ENCODE results near the gene EPHB2. TPM values are rescaled to one million over a fixed set of nuclear protein-coding genes. Genes with fewer than 3 reads are reported as not detected.

EPHB2 gene
- total RNA-seq, 4 donors from 2014 or later: 0.32 to 4.0 (median 1.7) TPM

DNA sequence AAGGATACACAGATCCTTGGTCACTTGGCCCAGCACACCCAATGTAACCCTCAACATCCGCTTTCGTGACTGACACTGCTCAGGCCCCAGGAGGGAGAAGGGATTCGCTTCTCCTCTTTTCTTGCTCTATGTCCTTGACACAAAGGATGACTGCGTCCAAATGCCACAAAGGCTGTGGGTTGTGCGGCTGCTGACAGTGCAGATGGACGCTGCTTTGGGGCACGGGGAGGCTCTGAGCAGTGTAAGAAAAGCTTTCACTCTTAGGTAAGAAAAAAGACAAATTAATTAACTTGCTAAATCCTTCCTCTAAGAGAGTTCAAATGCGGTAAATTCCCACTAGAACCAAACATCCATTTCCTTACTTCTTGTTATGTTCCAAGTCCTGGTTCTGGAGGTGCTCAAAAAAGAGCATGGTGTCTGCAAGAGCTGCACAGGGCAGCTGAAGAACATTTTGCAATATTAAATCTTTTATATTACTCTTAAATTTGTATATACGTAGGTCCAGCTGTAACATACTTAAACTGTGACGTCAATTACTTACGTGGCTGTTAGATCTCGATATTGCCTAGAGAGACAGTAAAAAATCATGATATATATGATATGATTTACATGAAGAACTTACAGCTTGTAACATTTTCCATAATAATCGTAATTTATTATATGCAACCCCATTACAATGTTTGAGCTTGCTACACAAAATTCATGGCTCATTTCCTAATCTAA lies 19.4 kb upstream of the EPHB2 start:
- H3K27ac ChIP-seq: no peak overlapping the region
- H3K4me1 ChIP-seq: no peaks in the 10 kb centered on the region
- 76% methylated on average over 13 of the region's 13 CpGs for WGBS
- H3K36me3 ChIP-seq: no peaks in the 10 kb centered on the region
- H3K27me3 ChIP-seq: peaks cover 3% of the 10 kb centered on the region
- no peaks in the 10 kb centered on the region for H3K9me3 ChIP-seq
- DNase-seq (ENCODE audit: low spot score in 2 of 2): no peak
- TF ChIP-seq, protein P1, sequence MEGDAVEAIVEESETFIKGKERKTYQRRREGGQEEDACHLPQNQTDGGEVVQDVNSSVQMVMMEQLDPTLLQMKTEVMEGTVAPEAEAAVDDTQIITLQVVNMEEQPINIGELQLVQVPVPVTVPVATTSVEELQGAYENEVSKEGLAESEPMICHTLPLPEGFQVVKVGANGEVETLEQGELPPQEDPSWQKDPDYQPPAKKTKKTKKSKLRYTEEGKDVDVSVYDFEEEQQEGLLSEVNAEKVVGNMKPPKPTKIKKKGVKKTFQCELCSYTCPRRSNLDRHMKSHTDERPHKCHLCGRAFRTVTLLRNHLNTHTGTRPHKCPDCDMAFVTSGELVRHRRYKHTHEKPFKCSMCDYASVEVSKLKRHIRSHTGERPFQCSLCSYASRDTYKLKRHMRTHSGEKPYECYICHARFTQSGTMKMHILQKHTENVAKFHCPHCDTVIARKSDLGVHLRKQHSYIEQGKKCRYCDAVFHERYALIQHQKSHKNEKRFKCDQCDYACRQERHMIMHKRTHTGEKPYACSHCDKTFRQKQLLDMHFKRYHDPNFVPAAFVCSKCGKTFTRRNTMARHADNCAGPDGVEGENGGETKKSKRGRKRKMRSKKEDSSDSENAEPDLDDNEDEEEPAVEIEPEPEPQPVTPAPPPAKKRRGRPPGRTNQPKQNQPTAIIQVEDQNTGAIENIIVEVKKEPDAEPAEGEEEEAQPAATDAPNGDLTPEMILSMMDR (IDR thresholded peaks at IDR 0.05): no peak
- TF ChIP-seq POLR2AphosphoS5 (IDR thresholded peaks at IDR 0.05): no peak
- no peak for TF ChIP-seq POLR2A (IDR thresholded peaks at IDR 0.05)
- TF ChIP-seq EP300 (IDR thresholded peaks at IDR 0.05): no peak
- no peak overlapping the region for H3K4me3 ChIP-seq

DNA sequence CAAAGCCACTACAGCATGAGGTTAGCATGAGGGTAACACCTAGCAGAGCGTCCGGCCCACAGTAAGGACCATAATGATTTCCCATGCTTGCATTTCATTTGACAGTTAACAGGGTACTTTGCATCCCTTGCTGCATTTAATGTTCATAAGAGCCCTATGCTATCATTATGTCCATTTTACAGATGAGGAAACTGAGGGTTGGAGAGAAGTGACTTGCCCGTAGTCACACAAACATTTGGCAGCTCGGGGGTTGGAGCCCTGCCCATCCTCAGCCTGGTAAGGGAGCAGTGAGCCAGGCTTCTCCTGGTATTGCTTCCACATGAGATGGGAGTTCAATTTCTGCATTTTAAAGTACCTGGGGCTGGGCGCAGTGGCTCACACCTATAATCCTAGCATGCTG lies 16.5 kb upstream of the EPHB2 start:
- no peak overlapping the region for H3K27ac ChIP-seq
- WGBS: 73% methylated on average over 5 of the region's 5 CpGs
- no peaks in the 10 kb centered on the region for H3K4me1 ChIP-seq
- no peak overlapping the region for H3K4me3 ChIP-seq
- no peak for DNase-seq (ENCODE audit: low spot score in 2 of 2)
- H3K9me3 ChIP-seq: no peaks in the 10 kb centered on the region
- no peaks in the 10 kb centered on the region for H3K27me3 ChIP-seq
- H3K36me3 ChIP-seq: no peaks in the 10 kb centered on the region
- TF ChIP-seq, protein P1 (IDR thresholded peaks at IDR 0.05): no peak
- TF ChIP-seq POLR2AphosphoS5 (IDR thresholded peaks at IDR 0.05): no peak
- no peak for TF ChIP-seq EP300 (IDR thresholded peaks at IDR 0.05)
- no peak for TF ChIP-seq POLR2A (IDR thresholded peaks at IDR 0.05)

DNA sequence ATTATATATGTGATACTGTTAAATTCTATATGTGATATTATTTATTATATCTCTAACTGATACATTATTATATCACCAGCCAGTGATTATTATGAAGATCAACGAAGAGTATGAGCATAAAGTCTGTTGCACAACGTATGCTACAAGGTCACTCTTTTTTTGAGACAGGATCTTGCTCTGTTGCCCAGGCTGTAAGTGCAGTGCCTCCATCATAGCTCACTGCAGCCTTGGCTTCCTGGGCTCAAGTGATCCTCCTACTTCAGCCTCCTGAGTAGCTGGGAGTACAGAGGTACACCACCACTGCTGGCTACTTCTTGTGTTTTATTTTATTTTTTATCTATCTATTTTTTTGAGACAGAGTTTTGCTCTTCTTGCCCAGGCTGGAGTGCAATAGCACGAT lies 14.0 kb upstream of the EPHB2 start:
- Histone ChIP-seq H3K27ac (no peak overlapping the region), H3K27me3 (no peaks in the 10 kb centered on the region), H3K36me3 (no peaks in the 10 kb centered on the region), H3K9me3 (no peaks in the 10 kb centered on the region), H3K4me3 (no peak overlapping the region), H3K4me1 (no peaks in the 10 kb centered on the region)
- 85% methylated on average over 3 of the region's 3 CpGs for WGBS
- TF ChIP-seq POLR2AphosphoS5 (IDR thresholded peaks at IDR 0.05): no peak
- TF ChIP-seq POLR2A (IDR thresholded peaks at IDR 0.05): no peak
- TF ChIP-seq, protein P1 (IDR thresholded peaks at IDR 0.05): no peak
- TF ChIP-seq EP300 (IDR thresholded peaks at IDR 0.05): no peak
- DNase-seq (ENCODE audit: low spot score in 2 of 2): no peak

DNA sequence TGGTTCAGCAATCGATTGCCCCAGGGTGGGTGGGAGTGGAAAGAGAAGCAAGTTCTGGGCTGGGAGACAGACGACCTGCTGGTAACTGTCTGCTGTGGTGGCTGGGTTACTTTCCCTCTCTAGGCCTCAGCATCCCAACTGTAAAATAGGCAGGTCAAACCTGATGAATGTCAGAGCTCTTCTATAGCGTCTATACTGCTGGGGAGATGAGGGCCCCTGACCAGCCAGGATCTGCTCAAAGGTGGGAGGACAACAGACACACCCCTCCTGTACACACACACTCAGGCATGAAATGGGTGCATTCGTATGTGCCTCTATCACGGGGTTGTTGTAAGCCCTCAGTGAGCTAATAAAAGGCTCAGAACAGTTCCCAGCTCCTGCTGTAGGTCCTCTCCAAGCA lies 12.7 kb upstream of the EPHB2 start:
- no peak overlapping the region for H3K4me3 ChIP-seq
- H3K4me1 ChIP-seq: no peaks in the 10 kb centered on the region
- TF ChIP-seq POLR2A (IDR thresholded peaks at IDR 0.05): no peak
- TF ChIP-seq EP300 (IDR thresholded peaks at IDR 0.05): no peak
- TF ChIP-seq, protein P1 (IDR thresholded peaks at IDR 0.05): no peak
- no peak for TF ChIP-seq POLR2AphosphoS5 (IDR thresholded peaks at IDR 0.05)
- no peaks in the 10 kb centered on the region for H3K36me3 ChIP-seq
- H3K27me3 ChIP-seq: no peaks in the 10 kb centered on the region
- H3K27ac ChIP-seq: no peak overlapping the region
- H3K9me3 ChIP-seq: no peaks in the 10 kb centered on the region
- DNase-seq (ENCODE audit: low spot score in 2 of 2): no peak
- WGBS: 71% methylated on average over 5 of the region's 5 CpGs

DNA sequence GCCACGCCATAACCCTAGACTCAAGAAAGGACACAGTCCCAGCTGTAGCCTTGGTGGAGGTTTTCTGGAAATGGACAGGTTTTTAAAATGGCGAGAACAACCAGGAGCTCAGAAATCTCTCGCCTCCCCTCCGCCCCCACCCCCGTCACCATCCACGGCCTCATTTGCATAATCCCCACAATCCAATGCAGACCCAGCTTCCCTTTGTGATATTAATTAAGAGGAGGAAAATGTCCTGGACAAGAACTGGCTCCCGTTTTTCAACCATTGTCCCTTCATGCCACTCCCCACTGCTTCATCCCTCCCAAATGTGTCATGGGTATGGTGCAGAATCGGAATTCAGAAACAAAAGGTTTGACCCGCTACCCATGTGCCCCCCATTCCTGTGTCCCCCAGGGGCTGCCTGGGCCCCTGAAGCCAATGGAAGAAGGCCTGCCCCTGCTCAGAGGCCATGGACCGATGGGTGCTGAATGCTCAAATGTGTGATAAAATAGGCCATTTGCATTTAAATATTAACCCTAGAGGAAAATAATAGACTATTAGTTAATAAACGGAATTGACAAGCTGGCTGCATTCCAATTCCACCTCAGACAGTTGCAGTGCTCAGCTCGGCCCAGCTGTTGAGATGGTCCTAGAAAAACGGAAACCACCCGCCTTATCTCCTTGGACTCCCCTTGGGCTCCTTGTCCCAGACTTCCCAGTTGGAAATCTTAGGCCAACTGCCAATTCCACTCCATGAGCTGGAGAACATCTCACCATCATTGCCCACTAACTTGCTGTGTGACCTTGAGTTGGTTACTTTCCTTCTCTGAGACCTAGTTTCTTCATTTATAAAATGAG lies 10.7 kb upstream of the EPHB2 start:
- Histone ChIP-seq H3K4me1 (no peaks in the 10 kb centered on the region), H3K4me3 (no peak overlapping the region), H3K36me3 (no peaks in the 10 kb centered on the region), H3K27ac (no peak overlapping the region), H3K27me3 (no peaks in the 10 kb centered on the region), H3K9me3 (no peaks in the 10 kb centered on the region)
- DNase-seq (ENCODE audit: low spot score in 2 of 2): no peak
- WGBS: 74% methylated on average over 14 of the region's 14 CpGs
- TF ChIP-seq EP300 (IDR thresholded peaks at IDR 0.05): no peak
- TF ChIP-seq, protein P1 (IDR thresholded peaks at IDR 0.05): no peak
- TF ChIP-seq POLR2AphosphoS5 (IDR thresholded peaks at IDR 0.05): no peak
- no peak for TF ChIP-seq POLR2A (IDR thresholded peaks at IDR 0.05)

All from suprapubic skin (tissue), 4 donors.